T-helper 9 cell (primary cell): Measurements from ENCODE around the gene RPGRIP1L.
"Not testable (repeated sequence)": the region's sequence is repeated elsewhere in the genome, so short reads cannot be mapped to it uniquely, and the experiment has no call there.

Experiments
- DNase-seq: peaks from one replicate; pipeline ENCODE4 v3.0.0-alpha.2; 2020

RPGRIP1L gene

DNA sequence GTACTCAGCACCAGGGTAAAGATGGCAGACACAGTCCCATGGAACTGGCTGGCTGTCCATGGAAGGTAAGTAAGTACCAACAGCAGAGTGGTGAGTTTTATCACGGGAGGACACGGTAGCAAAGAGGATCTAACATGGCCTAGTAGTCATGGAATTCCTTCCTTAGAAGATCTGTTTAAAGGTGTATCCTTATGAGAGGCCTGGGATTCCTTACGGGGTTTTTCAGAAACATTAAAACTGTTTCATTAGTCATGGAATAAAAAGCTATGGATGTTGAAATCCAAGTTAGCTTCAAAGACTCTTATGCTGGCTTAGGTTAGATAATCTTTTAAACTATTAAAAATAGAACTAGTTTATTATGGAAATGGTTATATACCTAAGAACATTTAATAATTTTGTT lies 7.7 kb upstream of the RPGRIP1L start:
- DNase-seq, result no peak

DNA sequence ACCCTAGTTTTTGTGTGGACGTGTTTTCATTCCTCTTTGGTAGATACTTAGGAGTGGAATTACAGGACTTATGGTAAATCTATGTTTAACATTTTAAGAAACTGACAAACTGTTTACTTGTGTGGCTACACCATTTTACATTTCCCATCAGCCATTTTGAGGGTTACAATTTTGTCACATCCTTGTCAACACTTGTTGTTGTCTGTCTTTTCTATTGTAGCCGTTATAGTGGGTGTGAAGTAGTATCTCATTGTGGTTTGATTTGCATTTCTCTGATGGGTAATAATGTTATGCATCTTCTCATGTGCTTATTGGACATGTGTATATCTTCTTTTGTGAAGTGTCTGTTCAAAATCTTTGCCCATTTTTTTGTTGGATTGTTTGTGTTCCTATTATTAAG lies 4.8 kb upstream of the RPGRIP1L start:
- no peak for DNase-seq

DNA sequence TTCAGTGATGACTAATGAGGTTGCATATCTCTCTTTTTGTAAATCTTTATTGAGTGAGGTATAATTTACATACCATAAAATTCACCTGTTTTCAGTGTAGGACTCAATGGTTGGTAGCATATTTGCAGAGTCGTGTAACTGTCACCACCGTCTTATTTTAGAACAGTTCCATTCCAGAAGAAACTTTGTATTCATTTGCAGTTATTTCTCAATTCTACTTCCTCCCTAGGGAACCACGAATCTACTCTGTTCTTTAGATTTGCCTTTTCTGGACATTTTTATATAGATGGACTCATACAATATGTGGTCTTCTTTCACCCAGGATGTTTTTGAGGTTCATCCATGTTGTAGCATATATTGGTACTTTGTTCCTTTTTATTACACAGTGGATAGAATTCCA lies 4.0 kb upstream of the RPGRIP1L start:
- no peak for DNase-seq

DNA sequence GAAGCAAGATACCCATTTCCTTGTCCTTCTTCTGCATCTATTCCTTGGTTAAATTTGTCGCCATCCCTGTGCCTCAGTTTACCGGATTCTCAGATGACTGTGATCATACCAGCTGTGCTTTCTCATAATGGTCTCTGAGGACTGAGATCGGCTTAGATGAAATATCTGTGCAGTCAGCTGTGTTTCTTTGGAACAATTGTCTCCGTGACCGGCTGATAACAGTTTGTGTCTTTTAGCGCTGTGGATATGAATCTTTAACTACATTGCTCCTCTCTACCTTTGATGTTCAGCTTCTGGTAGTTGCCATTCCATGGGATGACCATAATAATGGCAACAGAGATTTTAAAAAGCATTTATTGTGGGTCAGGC lies 770 bp upstream of the RPGRIP1L start:
- no peak for DNase-seq

DNA sequence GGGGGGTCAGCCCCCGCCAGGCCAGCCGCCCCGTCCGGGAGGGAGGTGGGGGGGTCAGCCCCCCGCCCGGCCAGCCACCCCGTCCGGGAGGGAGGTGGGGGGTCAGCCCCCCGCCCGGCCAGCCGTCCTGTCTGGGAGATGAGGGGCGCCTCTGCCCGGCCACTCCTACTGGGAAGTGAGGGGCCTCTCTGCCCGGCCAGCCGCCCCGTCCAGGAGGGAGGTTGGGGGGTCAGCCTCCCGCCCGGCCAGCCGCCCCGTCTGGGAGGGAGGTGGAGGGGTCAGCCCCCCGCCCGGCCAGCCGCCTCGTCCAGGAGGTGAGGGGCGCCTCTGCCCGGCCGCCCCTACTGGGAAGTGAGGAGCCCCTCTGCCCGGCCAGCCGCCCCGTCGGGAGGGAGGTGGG lies 5.4 kb downstream of the RPGRIP1L start:
- DNase-seq, result not testable (repeated sequence)

DNA sequence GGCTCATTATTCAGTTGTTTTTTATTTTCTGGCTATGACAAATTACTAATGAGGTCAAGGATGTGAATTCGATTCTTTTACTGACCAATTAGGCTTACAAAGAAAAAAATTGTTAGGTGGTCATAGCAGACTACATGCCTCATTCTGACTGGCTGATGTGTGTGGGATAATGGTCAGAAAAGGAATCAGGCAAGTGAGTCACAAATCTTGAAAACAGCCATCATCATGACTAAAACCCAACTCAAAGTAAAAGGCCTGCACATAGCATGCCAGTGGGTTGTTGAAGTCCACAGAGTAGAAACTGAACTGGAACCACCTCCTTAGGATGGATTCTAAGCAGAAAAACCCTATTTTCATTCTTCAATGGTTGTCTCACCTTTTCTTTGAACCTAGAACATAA lies 8.6 kb downstream of the RPGRIP1L start:
- no peak for DNase-seq

DNA sequence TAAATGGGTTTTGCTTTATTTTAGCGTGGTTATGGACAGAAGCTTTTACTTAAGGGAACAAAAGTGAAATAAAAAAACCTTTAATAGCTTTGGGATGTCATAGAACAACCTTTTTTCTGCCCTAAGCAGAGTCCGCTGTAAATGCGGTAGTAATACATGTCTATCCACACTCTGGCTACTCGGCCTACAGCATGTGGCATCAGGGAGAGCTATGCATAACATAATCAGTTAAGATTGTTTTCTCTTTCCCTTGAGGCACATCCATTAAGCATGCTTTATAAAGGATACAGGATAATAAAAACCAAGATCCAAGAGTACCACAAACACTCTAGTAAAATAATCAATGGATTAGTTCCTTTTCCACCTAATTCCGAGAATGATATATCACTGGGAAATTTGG lies 10.3 kb downstream of the RPGRIP1L start:
- no peak for DNase-seq

DNA sequence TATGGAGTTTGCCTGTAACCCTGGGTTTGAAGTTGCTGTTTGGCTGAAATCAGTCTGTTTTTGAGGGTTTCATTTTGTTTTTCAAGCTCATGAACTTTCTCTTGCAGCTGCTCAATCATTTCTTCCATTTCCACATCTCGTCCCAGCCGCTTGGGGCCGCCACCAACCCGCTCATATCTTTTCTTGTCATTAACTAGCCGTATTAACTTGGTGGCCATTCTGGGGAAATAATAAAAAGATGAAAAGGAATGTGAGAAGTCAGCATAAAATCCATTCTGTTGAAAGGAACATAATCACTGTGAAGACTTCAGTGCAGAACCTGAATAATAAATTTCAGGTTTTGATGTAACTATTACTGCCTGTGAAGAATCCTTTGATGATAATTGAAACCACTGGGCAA lies 11.5 kb downstream of the RPGRIP1L start:
- no peak for DNase-seq

DNA sequence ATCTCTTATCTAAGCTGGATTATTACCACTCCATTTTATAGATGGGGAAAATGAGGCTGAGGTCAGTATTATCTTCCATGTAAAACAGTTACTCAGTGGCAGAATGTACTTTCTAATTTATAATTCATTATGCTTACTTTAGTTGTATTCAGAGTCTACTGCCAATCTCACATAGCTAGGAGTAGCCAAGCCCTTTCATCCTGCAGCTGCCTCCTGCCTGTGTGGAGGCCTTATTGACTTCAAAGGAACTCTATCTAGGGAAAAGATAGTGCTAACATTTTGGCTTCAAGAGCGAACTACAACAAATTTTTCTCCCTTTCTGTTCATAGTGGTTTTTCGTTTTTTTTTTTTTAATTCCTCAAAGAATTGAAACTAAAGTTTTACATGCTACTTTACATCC lies 12.9 kb downstream of the RPGRIP1L start:
- no peak for DNase-seq

DNA sequence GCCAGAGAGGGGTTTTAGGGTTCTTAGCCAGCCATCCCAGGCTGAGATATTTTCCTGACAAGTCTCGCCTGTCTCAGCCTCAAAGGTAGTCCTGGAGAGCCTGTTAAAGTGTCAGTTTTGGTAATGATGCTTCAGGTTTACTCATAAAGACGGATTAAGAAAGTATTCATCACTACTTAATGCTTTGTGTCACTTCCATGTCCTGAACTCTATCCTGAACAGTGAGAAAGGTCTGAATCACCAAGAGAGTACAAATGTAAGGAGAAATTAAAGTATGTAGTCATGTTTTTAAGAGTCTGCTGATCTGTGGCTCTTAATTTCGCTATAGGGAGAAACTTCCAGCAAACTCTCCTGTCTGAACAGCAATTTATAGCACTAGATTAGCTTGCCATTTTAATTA lies 14.0 kb downstream of the RPGRIP1L start:
- DNase-seq, result no peak

DNA sequence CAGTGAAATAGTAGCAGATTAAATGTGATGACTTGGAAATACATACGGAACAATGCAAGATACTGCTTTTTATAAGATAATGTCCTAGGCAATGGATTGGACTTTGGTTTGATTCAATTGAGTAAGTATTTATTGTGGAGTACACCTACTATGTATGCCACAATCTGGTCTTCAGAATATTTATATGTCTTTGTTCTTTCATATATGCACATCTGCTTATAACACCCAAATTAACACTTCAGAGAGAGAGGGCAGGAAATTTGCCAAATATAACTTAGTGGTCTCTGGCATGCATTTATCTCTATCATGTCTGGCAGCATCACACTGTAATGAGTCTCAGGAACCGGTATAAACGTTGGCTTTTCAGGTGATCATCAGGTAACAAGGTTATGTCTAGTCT lies 16.9 kb downstream of the RPGRIP1L start:
- no peak for DNase-seq

DNA sequence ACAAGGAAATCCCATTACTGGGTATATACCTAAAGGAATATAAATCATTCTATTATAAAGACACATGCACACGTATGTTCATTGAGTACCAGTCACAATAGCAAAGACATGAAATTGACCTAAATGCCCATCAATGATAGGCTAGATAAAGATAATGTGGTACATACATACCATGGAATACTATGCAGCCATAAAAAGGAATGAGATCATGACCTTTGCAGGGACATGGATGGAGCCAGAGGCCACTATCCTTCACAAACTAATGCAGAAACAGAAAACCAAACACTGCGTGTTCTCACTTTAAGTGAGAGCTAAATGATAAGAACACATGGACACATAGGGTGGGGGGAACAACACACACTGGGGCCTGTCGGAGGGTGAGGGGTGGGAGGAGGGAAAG lies 18.3 kb downstream of the RPGRIP1L start:
- not testable (repeated sequence) for DNase-seq

DNA sequence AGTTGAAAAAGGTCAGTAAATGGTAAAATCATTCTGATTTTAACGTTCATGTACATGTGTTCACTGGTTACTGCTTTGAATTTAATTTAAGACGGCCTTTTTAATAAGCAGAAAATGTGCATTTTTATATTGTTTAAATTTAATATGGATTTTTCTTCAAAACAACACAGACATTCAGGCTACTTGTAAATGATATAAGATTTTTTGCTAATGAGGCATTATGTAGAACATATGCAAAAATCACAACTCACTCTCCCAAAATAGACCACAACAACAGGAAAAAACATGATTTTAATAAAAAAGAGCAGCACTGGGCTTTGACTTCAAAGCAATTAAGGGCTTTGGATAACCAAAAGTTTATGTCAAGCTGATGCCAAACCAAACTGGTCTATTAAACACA lies 22.3 kb downstream of the RPGRIP1L start:
- DNase-seq, result no peak

DNA sequence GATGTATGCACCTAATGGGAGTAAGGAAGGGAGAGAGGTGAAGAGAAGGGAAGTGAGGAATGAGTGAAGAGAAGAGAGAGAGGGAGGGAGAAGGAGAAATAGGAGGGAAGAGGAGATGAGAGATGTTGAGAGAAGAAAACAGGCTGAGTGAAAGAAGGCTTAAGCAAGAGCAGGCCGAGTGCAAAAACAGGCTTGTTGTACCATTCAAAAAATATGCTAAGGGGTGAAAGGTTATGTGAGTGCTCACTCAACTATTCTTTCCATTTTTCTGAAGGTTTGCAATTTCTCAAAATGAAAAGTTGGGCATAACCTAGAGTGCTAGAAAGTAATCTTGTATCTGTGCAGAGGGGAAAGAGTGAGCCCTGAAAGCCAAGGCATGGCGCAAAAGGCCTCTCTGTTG lies 22.9 kb downstream of the RPGRIP1L start:
- no peak for DNase-seq

DNA sequence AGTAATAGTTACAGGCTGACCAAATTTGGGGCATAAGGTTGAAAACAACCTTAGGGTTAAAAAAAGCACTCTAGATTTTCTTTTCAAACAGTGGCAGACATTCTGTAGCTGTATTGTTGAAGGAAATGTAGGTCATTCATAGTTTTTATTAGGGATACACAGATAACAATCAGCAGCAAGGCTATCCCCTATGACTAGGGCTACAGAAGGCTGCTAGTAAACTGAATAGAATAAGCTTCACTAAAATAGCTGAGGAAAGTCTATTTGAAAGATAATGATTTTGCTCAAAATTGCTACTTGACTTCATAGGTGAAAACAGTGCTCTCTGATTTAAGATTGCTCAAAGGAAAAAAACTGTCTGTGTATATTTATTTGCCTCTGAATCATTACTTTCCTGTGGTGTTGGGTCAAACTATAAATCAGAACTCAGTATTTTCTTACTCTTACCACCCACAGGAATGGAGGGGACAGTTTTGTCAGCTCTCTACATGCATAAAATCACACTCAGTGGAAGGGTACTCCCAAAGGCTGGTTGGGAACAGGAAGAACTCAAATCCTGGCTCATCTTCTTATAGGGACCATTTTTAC lies 24.8 kb downstream of the RPGRIP1L start:
- DNase-seq, result no peak

DNA sequence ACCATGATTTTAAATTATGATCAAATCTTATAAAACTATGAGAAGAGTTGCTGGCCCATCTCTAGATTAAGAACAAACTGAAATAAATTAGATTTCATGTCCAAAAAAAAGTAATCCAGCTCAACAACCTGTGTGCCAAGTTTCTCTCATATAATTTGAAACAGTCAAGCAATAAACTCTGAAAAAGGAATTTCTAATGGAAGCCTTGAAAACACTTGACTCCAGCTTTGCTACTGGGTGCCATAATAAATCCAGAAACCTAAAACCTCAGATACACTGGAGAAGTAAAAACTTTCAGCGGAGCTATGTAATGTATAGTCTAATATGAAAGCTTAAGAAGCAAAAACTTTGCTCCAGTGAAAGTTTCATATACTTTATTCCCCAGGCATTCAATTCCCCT lies 25.5 kb downstream of the RPGRIP1L start:
- DNase-seq, result no peak

DNA sequence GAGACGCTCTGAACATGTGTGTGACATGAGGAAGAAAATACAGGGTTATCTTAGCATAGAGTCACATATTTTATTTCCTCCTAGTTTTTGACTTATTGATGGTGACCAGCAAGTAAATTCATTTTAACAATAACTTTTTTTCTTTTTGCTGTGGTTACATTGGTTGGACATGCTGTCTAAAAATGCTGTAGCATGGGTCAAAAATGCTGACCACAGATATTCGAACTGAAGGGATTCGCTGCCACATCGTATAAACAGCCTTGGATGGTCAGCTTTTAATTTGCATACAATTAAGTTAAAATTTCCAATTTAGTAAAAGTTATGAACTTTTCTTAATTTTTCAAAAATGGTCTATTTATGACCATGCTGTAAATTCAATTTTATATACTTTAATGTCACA lies 30.5 kb downstream of the RPGRIP1L start:
- DNase-seq, result no peak

DNA sequence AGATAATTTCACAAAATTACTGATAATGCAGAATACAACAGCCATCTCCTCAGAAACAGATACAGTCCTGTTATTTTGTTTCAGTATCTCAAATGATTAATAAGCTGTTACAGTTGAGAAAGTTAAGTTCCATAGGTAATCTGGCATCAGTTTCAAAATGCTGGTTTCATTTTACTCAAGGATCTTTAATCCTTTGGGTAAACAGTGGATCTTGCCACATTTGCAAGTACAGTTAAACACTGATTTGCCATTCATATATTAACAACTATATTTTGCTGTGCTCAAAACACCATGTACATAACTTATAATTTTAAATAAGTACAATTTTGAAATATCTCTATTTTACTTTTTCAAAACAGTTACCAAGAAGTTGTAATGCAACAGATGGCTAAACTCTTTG lies 31.2 kb downstream of the RPGRIP1L start:
- no peak for DNase-seq

DNA sequence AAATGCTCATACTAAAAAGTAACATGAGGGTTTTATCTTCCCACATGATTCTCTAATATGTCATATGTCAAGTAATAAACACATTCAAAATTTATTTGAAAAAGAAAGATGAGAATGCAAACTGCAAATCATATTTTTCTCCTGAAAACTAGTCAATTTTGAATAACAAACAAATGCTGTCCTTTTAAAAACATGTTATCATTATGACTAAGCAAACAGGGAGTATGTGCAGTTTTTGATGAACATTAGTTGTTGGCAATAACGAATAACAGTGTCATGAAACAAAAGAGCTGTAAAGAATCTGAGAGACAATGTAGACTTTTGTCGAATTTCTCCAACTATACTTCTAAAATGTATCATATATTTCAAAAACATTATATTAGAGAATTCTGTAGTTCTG lies 34.8 kb downstream of the RPGRIP1L start:
- DNase-seq, result no peak

DNA sequence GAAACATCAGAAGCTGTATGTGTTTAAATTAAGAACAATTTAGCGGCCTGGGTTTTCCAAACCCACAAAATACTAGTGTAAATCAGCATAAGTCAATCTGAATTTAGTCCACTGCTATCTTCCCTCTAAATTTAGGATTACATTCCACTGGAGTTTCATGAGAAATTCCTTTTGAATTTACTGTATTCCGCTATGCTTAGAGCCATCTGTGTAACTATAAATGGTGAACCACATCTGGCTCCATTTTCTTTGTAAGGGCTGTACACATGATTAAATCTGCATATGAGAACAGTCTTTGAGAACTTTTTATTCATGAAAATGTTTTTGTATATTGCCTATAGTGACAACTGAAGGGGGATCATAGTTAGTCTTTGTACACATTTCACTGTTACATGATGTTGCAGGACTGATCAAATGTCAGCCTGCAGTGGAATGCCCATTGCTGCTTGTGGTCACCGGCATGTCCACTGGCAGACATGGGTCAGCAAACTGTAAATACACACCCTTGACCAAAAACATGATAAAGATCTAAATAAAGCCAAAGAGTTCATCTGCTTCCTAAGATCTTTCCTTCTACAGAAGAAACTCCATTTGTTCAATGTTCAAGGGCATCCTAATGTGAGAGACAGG lies 36.8 kb downstream of the RPGRIP1L start:
- no peak for DNase-seq

DNA sequence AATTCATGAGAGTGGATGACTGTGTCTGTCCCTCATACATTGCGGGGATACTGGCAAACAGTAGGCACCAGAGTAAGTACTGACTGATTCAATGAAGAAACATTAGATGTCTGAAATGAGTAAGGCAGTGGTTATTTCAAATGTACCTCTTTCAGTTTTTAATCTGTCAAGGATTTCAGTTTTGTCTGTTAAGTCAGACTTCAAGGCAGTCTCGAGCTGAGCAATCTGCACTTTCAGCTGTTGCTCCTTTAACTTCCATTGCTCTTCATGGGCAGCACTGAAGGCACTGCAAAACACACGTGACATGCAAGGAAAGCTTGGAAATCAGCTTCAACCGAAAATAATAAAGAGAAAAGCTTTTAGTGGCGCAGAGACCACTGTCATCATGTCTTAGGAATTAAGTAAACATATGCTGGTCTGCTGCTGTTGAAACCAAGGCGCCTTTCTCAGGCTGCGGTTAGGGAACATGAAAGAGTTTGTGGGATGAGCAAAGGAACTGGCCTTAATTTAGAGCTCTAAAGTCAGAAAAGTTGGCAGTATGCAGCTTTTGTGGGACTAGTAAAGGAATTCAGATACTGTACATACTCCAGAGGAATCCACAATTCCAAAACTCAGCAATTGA lies 38.8 kb downstream of the RPGRIP1L start:
- DNase-seq, result no peak

DNA sequence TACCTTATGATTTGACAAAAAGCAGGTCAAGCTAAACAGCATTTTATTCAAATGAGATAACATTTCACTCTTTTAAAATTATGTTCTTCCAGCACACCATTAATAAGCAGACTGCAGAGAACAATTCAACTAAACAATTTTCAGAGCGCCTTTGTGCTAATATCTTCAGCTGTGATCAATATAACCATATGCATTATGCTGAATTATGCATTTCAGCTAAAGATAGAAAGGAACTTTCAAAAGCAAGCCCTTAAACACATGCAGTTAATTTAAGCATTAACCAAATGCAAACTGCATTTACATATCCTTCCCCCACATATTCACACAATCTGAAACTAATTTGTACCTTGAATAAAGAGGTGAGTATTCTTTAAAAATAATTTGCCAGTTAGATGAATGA lies 41.6 kb downstream of the RPGRIP1L start:
- DNase-seq, result no peak

DNA sequence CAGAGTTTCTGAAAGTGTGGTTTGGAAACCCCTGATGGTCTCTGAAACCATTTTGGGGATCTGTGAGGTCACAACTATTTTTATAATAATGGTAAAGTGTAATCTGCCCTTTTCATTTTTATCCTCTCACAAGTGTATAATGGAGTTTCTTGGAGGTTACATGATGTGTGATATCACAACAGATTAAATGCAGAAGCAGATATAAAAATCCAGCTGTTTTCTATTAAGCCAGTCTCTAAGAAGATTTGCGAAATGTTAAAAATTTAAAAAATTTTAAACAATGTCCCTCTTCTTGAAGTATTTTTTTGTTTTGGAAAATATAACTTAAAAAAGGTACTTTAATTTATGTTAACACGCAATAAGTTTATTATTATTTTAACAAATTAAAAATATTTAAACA lies 48.7 kb downstream of the RPGRIP1L start:
- no peak for DNase-seq

DNA sequence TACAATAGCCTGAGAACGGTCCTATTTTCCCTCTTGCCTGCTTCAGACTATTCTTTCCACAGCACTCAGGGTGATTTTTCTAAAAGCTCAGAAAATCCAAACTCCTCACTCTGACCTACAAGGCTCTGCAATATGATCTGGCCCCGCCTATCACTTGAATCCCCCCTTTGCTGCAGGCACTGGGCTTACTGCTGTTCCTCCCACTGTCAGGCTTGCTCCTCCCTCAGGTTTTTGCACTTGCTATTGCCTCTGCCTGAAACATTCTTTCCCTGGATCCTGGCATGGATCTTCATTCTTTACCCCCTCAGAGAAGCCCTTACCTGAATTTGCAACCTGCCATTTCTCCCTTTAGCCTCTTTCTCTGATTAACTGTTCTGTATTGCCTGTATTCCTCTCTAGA lies 52.3 kb downstream of the RPGRIP1L start:
- DNase-seq, result no peak

DNA sequence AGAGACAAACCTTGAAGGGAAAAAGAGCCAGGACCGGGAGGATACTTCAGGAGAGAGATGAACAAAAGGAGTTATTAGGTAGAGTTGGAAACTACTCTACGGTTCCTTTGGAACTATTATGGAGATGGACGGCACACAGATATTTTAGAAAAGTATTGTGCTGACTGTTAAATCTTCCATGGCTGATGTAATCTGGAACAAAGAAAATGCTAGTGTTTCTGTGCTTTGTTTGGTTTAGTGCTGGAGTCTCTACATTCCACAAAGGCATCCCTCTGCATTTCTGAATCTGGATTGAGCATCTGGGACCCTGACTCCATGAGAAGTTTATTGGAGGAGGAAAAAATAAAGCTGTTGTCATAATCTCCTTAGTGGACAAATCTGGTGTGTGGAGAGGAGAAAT lies 57.2 kb downstream of the RPGRIP1L start:
- DNase-seq, result no peak
